Stimulated activated CD8-positive, alpha-beta memory T cell treated with anti-CD3 and anti-CD28 coated beads, Interleukin-4, amount 100 ng/mL, for 4 hours (primary cell): ENCODE measurements around the gene TMOD3.
"Not testable (repeated sequence)": the region's sequence is repeated elsewhere in the genome, so short reads cannot be mapped to it uniquely, and the experiment has no call there.

Experiments
- DNase-seq, 2 donors: peaks; one replicate each; pipeline ENCODE4 v3.0.0-alpha.2; 2020; ENCODE audit warnings: low read depth in 2 of 2, low spot score in 1 of 2

The TMOD3 gene

GRCh38 chr15:51863131-51863530, 33.7 kb downstream of the TMOD3 start:
- DNase-seq, result no peak

GRCh38 chr15:51864408-51865056, 35.1 kb downstream of the TMOD3 start:
- DNase-seq, result no peak

GRCh38 chr15:51865317-51865716, 35.9 kb downstream of the TMOD3 start:
- no peak for DNase-seq

GRCh38 chr15:51866161-51866560, 36.7 kb downstream of the TMOD3 start:
- no peak for DNase-seq

- DNase-seq, result no peak
Measured at GRCh38 chr15:51866751-51867150, 37.3 kb downstream of the TMOD3 start.

- no peak for DNase-seq
Measured at GRCh38 chr15:51869060-51869421, 39.6 kb downstream of the TMOD3 start.

- no peak for DNase-seq
Measured at GRCh38 chr15:51870774-51871173, 41.3 kb downstream of the TMOD3 start.

GRCh38 chr15:51874751-51875644, 45.5 kb downstream of the TMOD3 start:
- no peak for DNase-seq

- DNase-seq, result no peak
Measured at GRCh38 chr15:51876169-51876568, 46.7 kb downstream of the TMOD3 start.

- DNase-seq, result no peak
Measured at GRCh38 chr15:51878446-51879386, 49.3 kb downstream of the TMOD3 start.

GRCh38 chr15:51879555-51879954, 50.1 kb downstream of the TMOD3 start:
- no peak for DNase-seq

GRCh38 chr15:51883271-51883837, 53.9 kb downstream of the TMOD3 start:
- no peak for DNase-seq

GRCh38 chr15:51884041-51884440, 54.6 kb downstream of the TMOD3 start:
- no peak for DNase-seq

GRCh38 chr15:51884517-51885236, 55.2 kb downstream of the TMOD3 start:
- no peak for DNase-seq

GRCh38 chr15:51885758-51886157, 56.3 kb downstream of the TMOD3 start:
- not testable (repeated sequence) for DNase-seq

GRCh38 chr15:51887887-51888592, 58.6 kb downstream of the TMOD3 start:
- DNase-seq, result no peak

- no peak for DNase-seq
Measured at GRCh38 chr15:51888593-51889195, 59.2 kb downstream of the TMOD3 start.

- no peak for DNase-seq
Measured at GRCh38 chr15:51889486-51889885, 60.0 kb downstream of the TMOD3 start.

- no peak for DNase-seq
Measured at GRCh38 chr15:51904421-51904820, 75.0 kb downstream of the TMOD3 start.
